ENCODE results near the gene ZNF473. TPM values are rescaled to one million over a fixed set of nuclear protein-coding genes. Genes with fewer than 3 reads are reported as not detected.
"Not testable (repeated sequence)": the region's sequence is repeated elsewhere in the genome, so short reads cannot be mapped to it uniquely, and the experiment has no call there.

ZNF473 gene
- total RNA-seq, 1 donor from 2014 or later, result 2.4 TPM

DNA sequence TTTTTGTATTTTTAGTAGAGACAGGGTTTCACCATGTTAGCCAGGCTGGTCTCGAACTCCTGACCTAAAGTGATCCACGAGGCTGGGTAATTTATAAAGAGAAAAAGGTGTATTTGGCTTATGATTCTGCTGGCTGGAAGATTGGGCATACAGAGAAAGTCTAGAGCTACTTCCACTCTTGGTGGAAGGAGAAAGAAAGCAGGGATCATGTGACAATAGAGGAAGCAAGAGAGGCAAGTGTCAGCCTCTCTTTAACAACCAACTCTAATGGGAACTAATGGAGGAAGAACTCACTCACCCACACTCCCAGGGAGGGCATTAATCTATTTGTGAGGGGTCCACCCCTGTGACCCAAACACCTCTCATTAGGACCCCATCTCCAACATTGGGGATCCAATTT is 58.6 kb downstream of the ZNF473 start:
- H3K27ac ChIP-seq (replicated peaks); intact Hi-C loops (cut with micrococcal nuclease); H3K4me1 ChIP-seq; H3K9me3 ChIP-seq (replicated peaks); H3K36me3 ChIP-seq; DNase-seq; H3K4me3 ChIP-seq: not testable (repeated sequence)
- H3K27me3 ChIP-seq (ENCODE audit: low read depth), result peaks cover 25% of the 10 kb centered on the region

DNA sequence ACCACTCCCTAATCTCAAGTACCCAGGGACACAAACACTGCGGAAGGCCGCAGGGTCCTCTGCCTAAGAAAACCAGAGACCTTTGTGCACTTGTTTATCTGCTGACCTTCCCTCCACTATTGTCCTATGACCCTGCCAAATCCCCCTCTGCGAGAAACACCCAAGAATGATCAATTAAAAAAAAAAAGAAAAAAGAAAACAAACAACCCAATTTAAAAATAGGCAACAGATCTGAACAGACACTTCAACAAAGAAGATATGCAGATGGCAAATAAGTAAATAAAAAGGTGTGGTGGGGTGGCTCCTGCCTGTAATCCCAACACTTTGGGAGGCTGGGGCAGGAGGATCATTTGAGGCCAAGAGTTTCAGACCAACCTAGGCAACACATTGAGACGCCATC is 61.3 kb downstream of the ZNF473 start:
- H3K36me3 ChIP-seq; H3K4me1 ChIP-seq; DNase-seq; H3K27ac ChIP-seq (replicated peaks); intact Hi-C loops (cut with micrococcal nuclease); H3K4me3 ChIP-seq; H3K9me3 ChIP-seq (replicated peaks): not testable (repeated sequence)
- H3K27me3 ChIP-seq (ENCODE audit: low read depth), result peaks cover 25% of the 10 kb centered on the region

DNA sequence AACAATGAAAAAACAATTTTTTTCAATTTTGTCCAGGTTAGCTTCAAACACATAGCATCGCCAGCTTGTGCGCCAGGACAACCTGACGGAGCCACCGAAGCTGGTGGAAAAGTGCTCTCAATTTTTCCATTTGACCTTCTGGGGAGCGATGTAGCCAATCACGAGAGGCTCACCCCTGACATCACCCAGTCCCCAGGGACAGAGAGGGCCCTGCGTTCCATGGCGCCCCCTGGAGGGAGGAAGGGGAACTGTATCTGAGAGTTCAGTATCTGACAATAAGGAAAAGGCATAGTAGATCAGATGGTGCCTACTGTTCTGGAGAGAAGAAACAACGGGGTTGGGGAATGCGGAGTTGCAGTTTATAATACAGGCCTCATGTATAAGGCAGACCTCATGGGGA is 64.9 kb downstream of the ZNF473 start:
- DNase-seq; intact Hi-C loops (cut with micrococcal nuclease); H3K36me3 ChIP-seq; H3K27me3 ChIP-seq (ENCODE audit: low read depth); H3K4me3 ChIP-seq; H3K27ac ChIP-seq (replicated peaks); H3K9me3 ChIP-seq (replicated peaks); H3K4me1 ChIP-seq: not testable (repeated sequence)

DNA sequence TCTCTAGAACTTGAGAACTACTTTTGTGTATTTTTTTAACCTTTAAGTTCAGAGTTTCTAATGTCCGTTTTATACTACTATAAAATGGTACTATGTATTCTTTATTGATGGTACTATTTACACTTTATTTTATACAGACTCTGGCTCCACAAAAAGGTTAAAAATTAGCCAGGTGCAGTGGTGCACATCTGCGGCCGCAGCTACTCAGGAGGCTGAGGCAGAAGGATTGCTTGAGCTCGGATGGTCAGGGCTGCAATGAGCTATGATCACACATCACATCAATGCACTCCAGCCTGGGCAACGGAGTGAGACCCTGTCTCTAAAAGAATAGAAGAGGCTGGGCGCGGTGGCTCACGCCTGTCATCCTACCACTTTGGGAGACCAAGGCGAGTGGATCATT is 66.0 kb downstream of the ZNF473 start:
- H3K27ac ChIP-seq (replicated peaks); H3K27me3 ChIP-seq (ENCODE audit: low read depth); intact Hi-C loops (cut with micrococcal nuclease); H3K4me1 ChIP-seq; H3K36me3 ChIP-seq; H3K9me3 ChIP-seq (replicated peaks); H3K4me3 ChIP-seq; DNase-seq: not testable (repeated sequence)

DNA sequence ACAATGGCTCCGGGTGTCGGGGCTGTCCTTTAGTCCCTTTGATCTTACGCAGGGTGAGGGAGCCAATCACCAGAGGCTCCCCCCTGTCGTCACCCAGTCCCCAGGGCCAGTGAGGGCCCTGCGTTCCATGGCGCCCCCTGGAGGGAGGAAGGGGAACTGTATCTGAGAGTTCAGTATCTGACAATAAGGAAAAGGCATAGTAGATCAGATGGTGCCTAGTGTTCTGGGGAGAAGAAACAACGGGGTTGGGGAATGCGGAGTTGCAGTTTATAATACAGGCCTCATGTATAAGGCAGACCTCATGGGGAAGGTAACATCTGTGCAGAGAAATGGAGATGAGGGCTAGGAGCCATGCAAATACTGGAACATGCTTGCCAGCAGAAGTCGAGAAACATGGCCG is 66.8 kb downstream of the ZNF473 start:
- H3K4me1 ChIP-seq; H3K36me3 ChIP-seq; H3K4me3 ChIP-seq; H3K27ac ChIP-seq (replicated peaks); H3K9me3 ChIP-seq (replicated peaks); DNase-seq; H3K27me3 ChIP-seq (ENCODE audit: low read depth); intact Hi-C loops (cut with micrococcal nuclease): not testable (repeated sequence)

DNA sequence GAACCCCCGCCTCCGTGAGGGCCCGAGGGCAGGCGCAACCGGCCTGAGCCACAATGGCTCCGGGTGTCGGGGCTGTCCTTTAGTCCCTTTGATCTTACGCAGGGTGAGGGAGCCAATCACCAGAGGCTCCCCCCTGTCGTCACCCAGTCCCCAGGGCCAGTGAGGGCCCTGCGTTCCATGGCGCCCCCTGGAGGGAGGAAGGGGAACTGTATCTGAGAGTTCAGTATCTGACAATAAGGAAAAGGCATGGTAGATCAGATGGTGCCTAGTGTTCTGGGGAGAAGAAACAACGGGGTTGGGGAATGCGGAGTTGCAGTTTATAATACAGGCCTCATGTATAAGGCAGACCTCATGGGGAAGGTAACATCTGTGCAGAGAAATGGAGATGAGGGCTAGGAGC is 72.1 kb downstream of the ZNF473 start:
- H3K36me3 ChIP-seq; H3K9me3 ChIP-seq (replicated peaks); intact Hi-C loops (cut with micrococcal nuclease); H3K27ac ChIP-seq (replicated peaks); H3K4me1 ChIP-seq; H3K4me3 ChIP-seq; DNase-seq: not testable (repeated sequence)
- H3K27me3 ChIP-seq (ENCODE audit: low read depth), result peaks cover 11% of the 10 kb centered on the region

DNA sequence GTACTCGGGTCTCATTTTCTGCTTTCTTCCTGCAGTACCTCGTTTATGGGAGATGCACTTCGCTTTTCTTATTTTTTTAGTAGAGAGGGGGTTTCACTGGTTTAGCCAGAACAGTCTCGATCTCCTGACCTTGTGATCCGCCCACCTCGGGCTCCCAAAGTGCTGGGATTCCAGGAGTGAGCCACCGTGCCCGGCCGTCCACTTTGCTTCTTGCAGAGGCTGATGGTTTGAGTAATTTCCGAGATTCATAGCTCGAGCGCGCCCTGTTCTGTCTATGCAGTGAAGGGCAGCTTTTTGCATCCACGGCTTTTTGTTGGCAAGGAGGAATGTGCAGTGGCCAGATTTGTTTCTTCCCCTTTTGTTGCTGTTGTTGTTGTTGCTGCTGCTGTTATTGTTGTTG is 73.1 kb downstream of the ZNF473 start:
- H3K9me3 ChIP-seq (replicated peaks); H3K27ac ChIP-seq (replicated peaks); H3K4me1 ChIP-seq; H3K36me3 ChIP-seq; intact Hi-C loops (cut with micrococcal nuclease); H3K4me3 ChIP-seq: not testable (repeated sequence)
- H3K27me3 ChIP-seq (ENCODE audit: low read depth), result peaks cover 11% of the 10 kb centered on the region
- peak; percentile 42 for DNase-seq

DNA sequence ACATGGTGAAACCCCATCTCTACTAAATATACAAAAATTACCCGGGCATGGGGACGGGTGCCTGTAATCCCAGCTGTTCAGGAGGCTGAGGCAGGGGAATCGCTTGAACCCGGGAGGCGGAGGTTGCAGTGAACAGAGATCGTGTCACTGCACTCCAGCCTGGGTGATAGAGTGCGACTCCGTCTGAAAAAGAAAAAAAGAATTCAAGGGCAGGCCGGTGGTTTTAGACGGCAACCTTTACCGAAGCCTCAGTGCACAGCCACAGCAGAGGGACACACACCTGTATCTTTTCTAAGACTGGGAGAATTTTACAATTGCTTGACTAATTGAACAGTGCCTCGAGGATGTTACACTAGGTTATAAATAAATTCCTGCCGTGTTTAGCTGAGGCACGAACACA is 73.9 kb downstream of the ZNF473 start:
- H3K9me3 ChIP-seq (replicated peaks); H3K27ac ChIP-seq (replicated peaks); intact Hi-C loops (cut with micrococcal nuclease); DNase-seq; H3K4me1 ChIP-seq; H3K36me3 ChIP-seq; H3K4me3 ChIP-seq: not testable (repeated sequence)
- H3K27me3 ChIP-seq (ENCODE audit: low read depth), result peaks cover 11% of the 10 kb centered on the region

DNA sequence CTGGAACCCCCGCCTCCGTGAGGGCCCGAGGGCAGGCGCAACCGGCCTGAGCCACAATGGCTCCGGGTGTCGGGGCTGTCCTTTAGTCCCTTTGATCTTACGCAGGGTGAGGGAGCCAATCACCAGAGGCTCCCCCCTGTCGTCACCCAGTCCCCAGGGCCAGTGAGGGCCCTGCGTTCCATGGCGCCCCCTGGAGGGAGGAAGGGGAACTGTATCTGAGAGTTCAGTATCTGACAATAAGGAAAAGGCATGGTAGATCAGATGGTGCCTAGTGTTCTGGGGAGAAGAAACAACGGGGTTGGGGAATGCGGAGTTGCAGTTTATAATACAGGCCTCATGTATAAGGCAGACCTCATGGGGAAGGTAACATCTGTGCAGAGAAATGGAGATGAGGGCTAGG is 75.1 kb downstream of the ZNF473 start:
- DNase-seq; H3K9me3 ChIP-seq (replicated peaks); H3K4me3 ChIP-seq; H3K36me3 ChIP-seq; H3K27ac ChIP-seq (replicated peaks); H3K4me1 ChIP-seq; intact Hi-C loops (cut with micrococcal nuclease): not testable (repeated sequence)
- peaks cover 11% of the 10 kb centered on the region for H3K27me3 ChIP-seq (ENCODE audit: low read depth)

Other genes starting within 250 kb of the ZNF473 start
- gene FUZ, start 212.7 kb upstream of the ZNF473 start, total RNA-seq, result 18.3 TPM
- 65.8 TPM for gene MED25, start 207.7 kb upstream of the ZNF473 start, total RNA-seq
- 104 TPM for gene PTOV1, start 174.8 kb upstream of the ZNF473 start, total RNA-seq
- 45.1 TPM for gene PNKP, start 158.4 kb upstream of the ZNF473 start, total RNA-seq
- gene AKT1S1, start 148.7 kb upstream of the ZNF473 start, total RNA-seq, result 36.0 TPM
- 47.5 TPM for gene TBC1D17, start 148.3 kb upstream of the ZNF473 start, total RNA-seq
- gene IL4I1, start 129.1 kb upstream of the ZNF473 start, total RNA-seq, result not detected
- 8.6 TPM for gene ATF5, start 96.8 kb upstream of the ZNF473 start, total RNA-seq
- 28.4 TPM for gene NUP62, start 96.5 kb upstream of the ZNF473 start, total RNA-seq
- gene SIGLEC11, start 64.8 kb upstream of the ZNF473 start, total RNA-seq, result 0.55 TPM
- 22.6 TPM for gene VRK3, start 633 bp upstream of the ZNF473 start, total RNA-seq
- gene IZUMO2, start 137.3 kb downstream of the ZNF473 start, total RNA-seq, result not detected
- gene MYH14, start 177.6 kb downstream of the ZNF473 start, total RNA-seq, result 115 TPM

Measured in left ventricle myocardium inferior (tissue), 1 donor.